ENCODE results near the gene MIAT. TPM values are rescaled to one million over a fixed set of nuclear protein-coding genes. Genes with fewer than 3 reads are reported as not detected.

MIAT gene
- total and polyA plus RNA-seq, 2 of the 13 experiments (the other 11 are each of a cell fraction or from before 2014, with no cell fraction given): 0.04 TPM; not detected in 1

- TF ChIP-seq ZBTB40 (IDR thresholded peaks at IDR 0.05) (peak; percentile 91), ZBTB40 (CRISPR knock-in tag; IDR thresholded peaks at IDR 0.05) (no peak), ISX (CRISPR knock-in tag; conservative IDR thresholded peaks at IDR 0.05) (no peak), ZNF543 (CRISPR knock-in tag; IDR thresholded peaks at IDR 0.05) (no peak), MAX (IDR thresholded peaks at IDR 0.05) (no peak), ZNF564 (CRISPR knock-in tag; IDR thresholded peaks at IDR 0.05) (no peak), RBFOX2 (IDR thresholded peaks at IDR 0.05; ENCODE audit: low read depth, low read length) (peak; percentile 34; the same call in 1 of the 2 replicates), KAT8 (CRISPR knock-in tag; IDR thresholded peaks at IDR 0.05) (peak; percentile 43; the same call in 1 of the 2 replicates), ZNF501 (CRISPR knock-in tag; IDR thresholded peaks at IDR 0.05) (0 out of 2 replicates have a peak, but pooled peaks have one; percentile 28), MXI1 (IDR thresholded peaks at IDR 0.05; ENCODE audit: borderline replicate concordance, low read depth, low read length) (peak; percentile 13; the same call in 1 of the 3 replicates), ZNF768 (CRISPR knock-in tag; IDR thresholded peaks at IDR 0.05) (no peak), SETDB1 (CRISPR knock-in tag; IDR thresholded peaks at IDR 0.05; ENCODE audit: borderline replicate concordance) (peak; percentile 97), CBX5 (CRISPR knock-in tag; IDR thresholded peaks at IDR 0.05; ENCODE audit: borderline replicate concordance) (peak; percentile 12; the same call in 1 of the 2 replicates), POLR2G (IDR thresholded peaks at IDR 0.05; ENCODE audit: low read depth, low read length) (peak; percentile 69), ETV5 (CRISPR knock-in tag; IDR thresholded peaks at IDR 0.05; ENCODE audit: borderline replicate concordance) (peak; percentile 18; the same call in 1 of the 2 replicates), ZNF484 (CRISPR knock-in tag; IDR thresholded peaks at IDR 0.05; ENCODE audit: borderline replicate concordance, low read depth) (no peak), POLR2A (IDR thresholded peaks at IDR 0.05; ENCODE audit: insufficient read depth in 1 of 2, low read depth in 2 of 2, low read length in 2 of 2) (peak in 1 of 2 experiments; percentile 50; a peak in 1 of 4 replicates), ZNF430 (CRISPR knock-in tag; IDR thresholded peaks at IDR 0.05) (0 out of 2 replicates have a peak, but pooled peaks have one; percentile 48)
- TF ChIP-seq, protein P1, sequence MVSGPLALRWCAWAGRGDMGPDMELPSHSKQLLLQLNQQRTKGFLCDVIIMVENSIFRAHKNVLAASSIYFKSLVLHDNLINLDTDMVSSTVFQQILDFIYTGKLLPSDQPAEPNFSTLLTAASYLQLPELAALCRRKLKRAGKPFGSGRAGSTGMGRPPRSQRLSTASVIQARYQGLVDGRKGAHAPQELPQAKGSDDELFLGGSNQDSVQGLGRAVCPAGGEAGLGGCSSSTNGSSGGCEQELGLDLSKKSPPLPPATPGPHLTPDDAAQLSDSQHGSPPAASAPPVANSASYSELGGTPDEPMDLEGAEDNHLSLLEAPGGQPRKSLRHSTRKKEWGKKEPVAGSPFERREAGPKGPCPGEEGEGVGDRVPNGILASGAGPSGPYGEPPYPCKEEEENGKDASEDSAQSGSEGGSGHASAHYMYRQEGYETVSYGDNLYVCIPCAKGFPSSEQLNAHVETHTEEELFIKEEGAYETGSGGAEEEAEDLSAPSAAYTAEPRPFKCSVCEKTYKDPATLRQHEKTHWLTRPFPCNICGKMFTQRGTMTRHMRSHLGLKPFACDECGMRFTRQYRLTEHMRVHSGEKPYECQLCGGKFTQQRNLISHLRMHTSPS (CRISPR knock-in tag; IDR thresholded peaks at IDR 0.05; ENCODE audit: low read depth): no peak
Measured at GRCh38 chr22:26672590-26673468, 15.4 kb downstream of the MIAT start (continued).
